ENCODE measurements around the gene ILDR1. TPM values are rescaled to one million over a fixed set of nuclear protein-coding genes. Genes with fewer than 3 reads are reported as not detected.
"Not testable (repeated sequence)": the region's sequence is repeated elsewhere in the genome, so short reads cannot be mapped to it uniquely, and the experiment has no call there.

The ILDR1 gene
- total RNA-seq, 1 donor from 2014 or later: not detected

GRCh38 chr3:122052968-122053367 is 30.9 kb upstream of the ILDR1 start:
- Mint-ChIP-seq H3K4me3 (no peak overlapping the region), H3K36me3 (ENCODE audit: low read depth) (no peaks in the 10 kb centered on the region), H3K27ac (ENCODE audit: unreplicated experiment) (no peak overlapping the region), H3K9me3 (peaks cover 3% of the 10 kb centered on the region), H3K27me3 (ENCODE audit: low read depth) (no peaks in the 10 kb centered on the region), H3K4me1 (no peaks in the 10 kb centered on the region)
- TF ChIP-seq, protein P1, sequence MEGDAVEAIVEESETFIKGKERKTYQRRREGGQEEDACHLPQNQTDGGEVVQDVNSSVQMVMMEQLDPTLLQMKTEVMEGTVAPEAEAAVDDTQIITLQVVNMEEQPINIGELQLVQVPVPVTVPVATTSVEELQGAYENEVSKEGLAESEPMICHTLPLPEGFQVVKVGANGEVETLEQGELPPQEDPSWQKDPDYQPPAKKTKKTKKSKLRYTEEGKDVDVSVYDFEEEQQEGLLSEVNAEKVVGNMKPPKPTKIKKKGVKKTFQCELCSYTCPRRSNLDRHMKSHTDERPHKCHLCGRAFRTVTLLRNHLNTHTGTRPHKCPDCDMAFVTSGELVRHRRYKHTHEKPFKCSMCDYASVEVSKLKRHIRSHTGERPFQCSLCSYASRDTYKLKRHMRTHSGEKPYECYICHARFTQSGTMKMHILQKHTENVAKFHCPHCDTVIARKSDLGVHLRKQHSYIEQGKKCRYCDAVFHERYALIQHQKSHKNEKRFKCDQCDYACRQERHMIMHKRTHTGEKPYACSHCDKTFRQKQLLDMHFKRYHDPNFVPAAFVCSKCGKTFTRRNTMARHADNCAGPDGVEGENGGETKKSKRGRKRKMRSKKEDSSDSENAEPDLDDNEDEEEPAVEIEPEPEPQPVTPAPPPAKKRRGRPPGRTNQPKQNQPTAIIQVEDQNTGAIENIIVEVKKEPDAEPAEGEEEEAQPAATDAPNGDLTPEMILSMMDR (conservative IDR thresholded peaks at IDR 0.05): no peak
- DNase-seq (ENCODE audit: low read depth, low spot score): no peak

DNA sequence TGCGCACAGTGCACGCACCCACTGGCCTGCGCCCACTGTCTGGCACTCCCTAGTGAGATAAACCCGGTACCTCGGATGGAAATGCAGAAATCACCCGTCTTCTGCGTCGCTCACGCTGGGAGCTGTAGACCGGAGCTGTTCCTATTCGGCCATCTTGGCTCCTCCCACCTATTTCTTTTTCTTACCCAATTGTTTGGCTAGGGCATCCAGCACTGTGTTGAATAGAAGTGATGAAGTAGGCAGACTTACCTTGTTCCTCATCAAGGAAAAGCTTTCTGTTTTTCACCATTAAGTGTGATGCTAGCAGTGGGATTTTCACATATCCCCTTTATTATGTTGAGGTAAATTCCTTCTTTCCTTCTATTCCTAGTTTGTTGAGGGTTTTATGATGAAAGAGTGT is 25.7 kb upstream of the ILDR1 start:
- H3K4me1 Mint-ChIP-seq; H3K27ac Mint-ChIP-seq (ENCODE audit: unreplicated experiment); H3K27me3 Mint-ChIP-seq (ENCODE audit: low read depth); H3K4me3 Mint-ChIP-seq; H3K9me3 Mint-ChIP-seq; H3K36me3 Mint-ChIP-seq (ENCODE audit: low read depth); DNase-seq (ENCODE audit: low read depth, low spot score): not testable (repeated sequence)

GRCh38 chr3:122047296-122047695 is 25.2 kb upstream of the ILDR1 start:
- H3K27me3 Mint-ChIP-seq (ENCODE audit: low read depth); H3K27ac Mint-ChIP-seq (ENCODE audit: unreplicated experiment); H3K9me3 Mint-ChIP-seq; H3K4me3 Mint-ChIP-seq; H3K4me1 Mint-ChIP-seq; DNase-seq (ENCODE audit: low read depth, low spot score); H3K36me3 Mint-ChIP-seq (ENCODE audit: low read depth): not testable (repeated sequence)

- Mint-ChIP-seq H3K9me3 (peaks cover 12% of the 10 kb centered on the region), H3K27me3 (ENCODE audit: low read depth) (peaks cover 5% of the 10 kb centered on the region), H3K36me3 (ENCODE audit: low read depth) (peaks cover 12% of the 10 kb centered on the region), H3K4me3 (no peak overlapping the region), H3K4me1 (no peaks in the 10 kb centered on the region), H3K27ac (ENCODE audit: unreplicated experiment) (no peak overlapping the region)
- no peak for DNase-seq (ENCODE audit: low read depth, low spot score)
- TF ChIP-seq, protein P1 (conservative IDR thresholded peaks at IDR 0.05): no peak
These were observed 11.0 kb upstream of the ILDR1 start for GRCh38 chr3:122033023-122033422.

DNA sequence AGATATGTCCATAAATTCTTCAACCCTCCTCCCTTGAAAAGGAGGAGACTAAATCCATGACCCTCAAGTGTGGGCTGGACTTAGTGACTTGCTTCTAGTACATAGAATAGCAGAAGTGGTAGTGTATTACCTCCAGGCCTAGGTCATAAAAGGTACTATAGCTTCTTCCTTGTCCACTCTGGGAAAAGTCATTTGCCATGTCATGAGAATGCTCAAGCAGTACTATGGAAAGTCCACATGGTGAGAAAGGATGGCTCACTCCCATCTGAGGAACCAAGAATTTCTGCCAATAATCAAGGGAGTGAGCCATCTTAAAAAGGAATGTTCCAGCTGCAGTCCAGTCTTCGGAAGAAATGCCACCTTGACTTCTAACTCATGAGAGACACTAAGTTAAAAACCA is 10.5 kb upstream of the ILDR1 start:
- H3K36me3 Mint-ChIP-seq (ENCODE audit: low read depth): peaks cover 9% of the 10 kb centered on the region
- no peaks in the 10 kb centered on the region for H3K4me1 Mint-ChIP-seq
- DNase-seq (ENCODE audit: low read depth, low spot score): no peak
- no peak overlapping the region for H3K27ac Mint-ChIP-seq (ENCODE audit: unreplicated experiment)
- no peak overlapping the region for H3K4me3 Mint-ChIP-seq
- peaks cover 3% of the 10 kb centered on the region for H3K27me3 Mint-ChIP-seq (ENCODE audit: low read depth)
- peaks cover 9% of the 10 kb centered on the region for H3K9me3 Mint-ChIP-seq
- TF ChIP-seq, protein P1 (conservative IDR thresholded peaks at IDR 0.05): no peak

GRCh38 chr3:122031123-122031468 is 9.0 kb upstream of the ILDR1 start:
- peaks cover 9% of the 10 kb centered on the region for H3K36me3 Mint-ChIP-seq (ENCODE audit: low read depth)
- no peaks in the 10 kb centered on the region for H3K4me1 Mint-ChIP-seq
- TF ChIP-seq, protein P1 (conservative IDR thresholded peaks at IDR 0.05): no peak
- no peak overlapping the region for H3K27ac Mint-ChIP-seq (ENCODE audit: unreplicated experiment)
- DNase-seq (ENCODE audit: low read depth, low spot score): no peak
- no peak overlapping the region for H3K4me3 Mint-ChIP-seq
- peaks cover 8% of the 10 kb centered on the region for H3K9me3 Mint-ChIP-seq
- H3K27me3 Mint-ChIP-seq (ENCODE audit: low read depth): peaks cover 3% of the 10 kb centered on the region

Measured in neural crest cell (in vitro differentiated cells).